Ecto neural progenitor cell (in vitro differentiated cells): Measurements from ENCODE around the gene CEACAM21.
A peak's percentile ranks its signal among the peaks of the same experiment; 100 is the strongest.
"Not testable (repeated sequence)": the region's sequence is repeated elsewhere in the genome, so short reads cannot be mapped to it uniquely, and the experiment has no call there.

Experiments
- DNase-seq: peaks from one replicate; pipeline ENCODE4 v3.0.0-alpha.2; 2018; ENCODE audit warnings: low spot score

CEACAM21 gene

DNA sequence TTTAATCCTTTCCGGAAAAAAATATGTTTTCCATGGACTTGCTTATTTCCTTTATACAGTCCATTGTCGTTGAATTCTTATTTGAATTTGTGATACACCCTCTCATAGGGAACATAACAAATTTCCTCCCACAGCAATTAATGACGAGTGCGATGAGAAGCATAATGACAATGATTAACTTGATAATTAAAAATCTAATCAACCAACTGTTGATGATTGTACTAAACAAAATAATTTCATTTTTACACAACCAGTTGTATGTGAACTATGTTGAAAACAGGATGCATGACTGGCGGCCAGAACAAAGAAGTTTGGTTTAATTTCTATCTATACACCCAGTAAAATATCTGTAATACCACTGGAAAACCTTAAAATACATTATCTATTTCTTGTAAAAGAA, 26.1 kb upstream of the CEACAM21 start:
- no peak for DNase-seq

DNA sequence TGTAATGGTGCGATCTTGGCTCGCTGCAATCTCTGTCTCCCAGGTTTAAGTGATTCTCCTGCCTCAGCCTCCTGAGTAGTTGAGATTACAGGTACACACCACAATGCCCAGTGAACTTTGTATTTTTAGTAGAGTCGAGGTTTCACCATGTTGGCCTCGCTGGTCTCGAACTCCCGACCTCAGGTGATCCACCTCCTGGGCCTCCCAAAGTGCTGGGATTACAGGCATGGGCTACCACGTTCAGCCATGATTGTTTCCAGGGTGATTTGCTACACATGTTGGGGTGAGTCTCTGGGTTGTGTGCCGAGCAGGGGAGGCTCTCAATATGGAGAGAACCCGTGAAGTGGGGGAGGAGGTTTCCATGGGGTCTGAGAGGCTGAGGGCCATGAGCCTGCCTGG, 24.8 kb upstream of the CEACAM21 start:
- DNase-seq = no peak

DNA sequence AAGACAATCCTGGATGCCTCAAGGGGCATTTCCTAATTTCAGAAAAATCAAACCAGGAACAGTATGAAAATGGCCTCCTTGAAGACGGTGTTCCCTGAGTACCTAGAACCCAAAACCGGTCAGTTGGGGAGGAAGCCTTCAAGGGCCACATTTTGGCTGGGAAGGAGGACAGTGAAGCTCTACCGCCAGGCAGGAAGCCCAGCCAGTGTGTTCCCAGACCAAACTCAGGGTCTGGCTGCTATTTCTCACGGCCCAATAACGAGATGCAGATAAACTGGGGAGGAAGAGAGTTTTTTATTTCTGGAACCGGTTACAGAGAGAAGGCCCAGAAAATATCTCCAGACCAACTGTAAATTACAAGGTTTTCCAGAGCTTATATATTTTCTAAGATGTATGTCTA, 24.3 kb upstream of the CEACAM21 start:
- no peak for DNase-seq

DNA sequence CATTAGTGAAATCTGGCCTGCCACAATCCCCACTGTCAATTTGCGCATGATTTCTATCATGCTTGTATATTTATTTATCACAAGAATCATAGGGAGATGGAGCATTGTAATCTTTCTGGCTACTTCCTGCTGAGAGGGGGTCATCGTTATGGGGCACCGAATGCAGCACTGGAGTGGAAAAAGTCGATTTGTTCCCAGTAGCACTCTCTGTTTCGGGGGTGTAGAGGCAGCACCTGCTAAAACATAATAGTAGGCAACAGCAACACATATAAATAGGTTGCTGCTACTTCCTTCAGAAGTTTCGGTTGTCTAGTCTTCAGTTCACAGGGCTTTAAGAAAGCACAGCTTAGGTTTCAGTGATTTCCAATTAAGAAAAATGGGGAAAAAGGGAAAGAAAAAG, 23.4 kb upstream of the CEACAM21 start:
- no peak for DNase-seq

DNA sequence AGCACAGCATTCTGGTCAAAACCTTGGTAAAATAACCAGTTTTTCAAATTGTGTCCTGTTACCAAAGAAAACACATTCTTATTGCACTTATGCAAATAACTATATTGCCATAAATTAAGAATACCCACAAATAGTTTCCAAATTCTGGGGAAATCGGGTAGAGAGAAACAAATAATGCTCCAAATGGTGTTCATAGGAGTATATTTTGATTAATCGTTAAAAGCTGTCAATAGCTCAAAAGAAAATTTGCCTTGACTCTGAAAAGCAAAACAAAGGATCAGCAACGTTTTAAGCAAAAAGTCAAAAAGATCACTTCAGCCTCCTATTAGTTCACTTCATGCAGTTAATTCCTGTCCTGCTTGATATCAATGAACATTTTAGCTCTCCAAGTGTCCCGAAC, 22.2 kb upstream of the CEACAM21 start:
- DNase-seq = no peak

DNA sequence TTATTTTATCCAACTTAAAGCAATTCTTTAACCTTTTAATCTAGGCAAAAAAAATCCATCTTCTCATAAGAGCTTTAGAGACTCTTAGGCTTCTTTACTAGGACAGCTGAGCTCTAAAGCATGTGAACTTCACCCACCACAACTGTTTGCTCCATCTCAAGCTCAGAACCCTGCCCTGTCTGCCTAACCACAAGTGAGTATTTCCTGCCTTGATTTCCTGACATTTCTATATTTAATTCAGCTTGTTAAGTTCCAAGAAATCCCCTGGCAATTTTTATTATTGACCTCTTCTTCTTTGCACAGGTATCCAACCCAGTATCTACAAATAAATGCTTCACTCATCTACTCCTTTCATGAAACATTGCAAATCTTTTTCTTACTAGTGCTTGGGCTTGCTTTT, 21.1 kb upstream of the CEACAM21 start:
- no peak for DNase-seq

GRCh38 chr19:41555748-41556147, 20.2 kb upstream of the CEACAM21 start:
- DNase-seq = no peak

GRCh38 chr19:41563854-41564514, 12.0 kb upstream of the CEACAM21 start:
- no peak for DNase-seq

DNA sequence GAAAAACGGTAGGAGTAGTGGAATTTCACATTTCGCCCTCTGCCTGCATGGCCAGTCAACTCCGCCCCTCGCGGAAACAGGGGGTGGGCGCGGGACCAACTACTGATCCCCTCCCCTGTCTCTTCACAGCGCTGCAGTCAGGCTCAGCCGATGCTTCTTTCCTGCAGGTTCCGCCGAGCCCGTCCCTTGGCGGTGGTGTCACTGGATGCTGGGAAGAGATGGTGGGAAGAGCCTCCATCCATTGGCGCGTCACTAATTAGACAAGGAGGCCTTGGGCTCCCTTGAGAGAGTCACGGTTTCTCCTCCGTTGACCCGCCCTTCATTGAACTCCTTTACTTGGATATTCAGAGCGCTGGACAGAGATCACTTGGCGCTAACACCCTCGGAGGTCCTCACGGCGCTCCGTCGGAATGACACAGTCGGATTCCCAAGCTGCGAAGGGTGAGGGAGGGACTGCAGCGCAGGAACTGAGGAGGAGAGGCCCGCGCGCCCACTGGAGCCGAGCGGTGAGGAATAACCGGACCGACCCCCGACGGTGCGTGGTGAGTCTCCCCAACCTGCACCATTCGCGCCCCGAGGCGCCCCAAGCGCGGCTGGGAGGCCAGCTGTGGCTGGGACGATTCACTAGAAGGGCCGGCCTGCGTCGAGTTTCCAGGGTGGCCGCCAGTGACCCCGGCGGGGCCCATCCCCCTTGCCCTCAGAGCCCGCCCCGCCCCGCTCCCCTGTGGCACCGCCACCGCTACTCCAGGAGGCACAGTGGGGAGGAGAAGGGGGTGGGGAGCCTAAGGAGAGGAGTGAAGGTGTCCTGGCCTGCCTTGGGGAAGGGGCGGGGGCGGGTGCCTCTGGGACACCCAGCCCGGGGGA, 11.2 kb upstream of the CEACAM21 start:
- peak; percentile 71 for DNase-seq

- DNase-seq = no peak
Observed at GRCh38 chr19:41565379-41565720, 10.6 kb upstream of the CEACAM21 start.

DNA sequence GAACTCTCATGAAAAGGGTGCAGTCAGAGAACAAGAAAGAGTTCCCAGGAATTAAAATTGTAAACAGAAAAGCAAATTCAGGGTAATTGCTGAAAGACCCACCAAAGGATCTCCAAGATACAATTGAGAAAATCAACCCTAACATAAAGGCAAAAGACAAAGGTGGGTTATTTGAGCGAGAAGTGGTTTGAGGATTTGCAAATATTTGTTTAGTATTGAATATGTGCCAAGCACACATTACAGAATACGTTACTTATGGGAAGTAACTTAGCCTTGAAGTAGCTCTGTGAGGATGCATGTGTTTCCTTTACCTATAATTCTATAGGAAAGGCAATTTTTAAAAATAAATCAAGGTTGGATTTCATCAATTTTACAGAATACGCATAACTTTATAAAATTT, 10.0 kb upstream of the CEACAM21 start:
- no peak for DNase-seq

DNA sequence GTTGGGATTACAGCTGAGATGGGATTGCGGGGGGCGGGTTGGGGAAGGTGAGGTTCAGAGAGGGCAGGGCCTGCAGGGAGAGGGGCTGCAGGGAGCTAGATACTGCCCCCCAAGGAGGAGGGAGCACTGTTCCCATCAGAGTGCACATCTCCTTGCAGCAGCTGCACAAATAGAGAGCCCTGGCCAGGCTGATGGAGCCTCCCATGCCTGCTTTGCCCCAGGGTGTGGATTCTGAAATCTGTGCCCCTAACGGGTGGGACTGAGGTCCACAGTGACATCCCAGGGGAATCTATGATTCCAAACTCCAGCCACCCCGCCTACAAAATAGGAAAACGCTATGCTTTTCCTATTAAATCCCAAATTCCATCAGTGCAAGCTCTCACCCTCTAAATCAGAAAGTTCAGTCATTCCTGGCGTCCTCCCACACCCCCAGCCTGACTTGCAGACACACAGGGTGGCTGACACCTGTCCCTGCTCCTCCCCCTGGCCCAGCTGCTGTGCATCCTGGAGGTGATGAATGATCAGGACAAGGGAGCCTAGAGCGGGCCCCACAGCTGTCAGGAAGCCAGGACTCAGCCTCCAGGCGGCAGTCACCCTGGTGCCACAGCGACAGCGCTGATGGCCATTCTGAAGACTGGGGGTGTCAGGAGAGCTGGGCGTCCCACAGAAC, 6.3 kb upstream of the CEACAM21 start:
- peak; percentile 37 for DNase-seq

- no peak for DNase-seq
Observed at GRCh38 chr19:41570179-41570578, 5.8 kb upstream of the CEACAM21 start.

DNA sequence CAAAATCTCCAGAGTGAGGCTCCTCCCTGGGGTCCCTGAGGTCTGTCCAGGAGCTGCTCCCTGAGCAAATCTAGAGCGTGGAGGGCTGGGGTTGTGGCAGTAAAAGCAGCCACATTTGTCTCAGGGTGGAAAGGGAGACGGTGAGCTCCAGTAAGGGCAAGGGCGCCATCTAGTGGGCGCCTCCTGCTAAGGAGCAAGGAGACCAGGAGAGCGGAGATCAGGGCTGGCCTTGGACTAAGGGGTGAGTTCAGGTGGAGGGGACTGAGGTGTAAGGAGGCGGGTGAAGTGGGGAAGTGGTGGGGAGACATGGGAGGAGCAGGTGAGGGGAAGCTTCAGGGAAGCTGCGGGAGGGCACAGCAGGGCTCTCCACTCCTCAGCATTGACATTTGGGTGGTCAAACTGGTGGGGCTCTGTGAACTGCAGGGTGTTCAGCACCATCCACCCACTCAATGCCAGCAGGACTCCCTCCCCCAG, 5.3 kb upstream of the CEACAM21 start:
- DNase-seq = peak; percentile 85

- DNase-seq = no peak
Observed at GRCh38 chr19:41577144-41577830, 1.3 kb downstream of the CEACAM21 start.

DNA sequence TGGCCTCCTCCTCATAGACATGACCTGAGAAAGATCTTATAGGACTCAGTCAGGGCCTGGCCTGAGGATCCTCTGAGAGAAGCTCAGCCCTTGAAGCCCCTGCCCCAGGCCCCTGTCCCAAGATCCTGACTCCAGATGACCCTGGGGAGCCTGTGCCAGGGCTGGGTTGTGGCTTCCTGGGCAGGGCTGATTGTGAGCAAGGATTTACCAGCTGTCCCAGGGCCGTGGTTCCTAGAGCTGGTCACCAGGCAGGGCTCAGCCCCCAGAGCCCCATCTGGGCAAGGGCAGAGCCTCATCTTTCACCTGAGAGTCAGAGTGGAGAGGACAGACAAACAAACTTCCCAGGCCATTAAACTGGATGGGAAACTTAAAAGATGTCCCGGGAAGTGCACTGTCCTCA, 1.9 kb downstream of the CEACAM21 start:
- DNase-seq = no peak

DNA sequence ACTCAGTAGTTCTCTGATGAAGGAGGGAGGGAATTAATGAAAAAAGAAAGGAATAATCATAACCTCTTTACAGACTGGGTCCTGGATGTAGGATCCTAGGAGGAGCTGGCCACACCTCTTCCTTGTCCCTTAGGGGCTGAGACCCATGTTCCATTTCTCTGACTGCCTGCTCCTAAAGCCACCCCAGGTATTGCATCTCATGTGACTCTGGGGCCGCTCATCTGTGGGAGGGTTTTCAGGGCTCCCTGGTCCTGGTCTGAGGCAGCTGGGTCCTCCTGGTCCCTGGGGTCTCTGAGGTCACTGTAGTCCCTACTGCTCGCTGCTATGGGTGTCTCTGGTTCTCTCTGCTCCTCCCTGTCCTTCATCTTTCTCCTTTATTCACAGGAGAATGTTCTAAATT, 2.9 kb downstream of the CEACAM21 start:
- no peak for DNase-seq

DNA sequence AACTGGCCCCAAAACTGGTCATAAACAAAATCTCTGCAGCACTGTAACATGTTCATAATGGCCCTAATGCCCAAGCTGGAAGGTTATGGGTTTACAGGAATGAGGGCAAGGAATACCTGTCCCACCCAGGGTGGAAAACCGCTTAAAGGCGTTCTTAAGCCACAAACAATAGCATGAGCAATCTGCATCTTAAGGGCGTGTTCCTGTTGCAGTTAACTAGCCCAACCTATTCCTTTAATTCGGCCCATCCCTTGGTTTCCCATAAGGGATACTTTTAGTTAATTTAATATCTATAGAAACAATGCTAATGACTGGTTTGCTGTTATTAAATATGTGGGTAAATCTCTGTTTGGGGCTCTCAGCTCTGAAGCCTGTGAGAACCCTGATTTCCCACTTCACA, 5.1 kb downstream of the CEACAM21 start:
- DNase-seq = not testable (repeated sequence)

- DNase-seq = not testable (repeated sequence)
Observed at GRCh38 chr19:41582577-41583182, 6.7 kb downstream of the CEACAM21 start.

GRCh38 chr19:41584260-41584810, 8.4 kb downstream of the CEACAM21 start:
- no peak for DNase-seq

- DNase-seq = no peak
Observed at GRCh38 chr19:41584931-41585330, 9.0 kb downstream of the CEACAM21 start.

DNA sequence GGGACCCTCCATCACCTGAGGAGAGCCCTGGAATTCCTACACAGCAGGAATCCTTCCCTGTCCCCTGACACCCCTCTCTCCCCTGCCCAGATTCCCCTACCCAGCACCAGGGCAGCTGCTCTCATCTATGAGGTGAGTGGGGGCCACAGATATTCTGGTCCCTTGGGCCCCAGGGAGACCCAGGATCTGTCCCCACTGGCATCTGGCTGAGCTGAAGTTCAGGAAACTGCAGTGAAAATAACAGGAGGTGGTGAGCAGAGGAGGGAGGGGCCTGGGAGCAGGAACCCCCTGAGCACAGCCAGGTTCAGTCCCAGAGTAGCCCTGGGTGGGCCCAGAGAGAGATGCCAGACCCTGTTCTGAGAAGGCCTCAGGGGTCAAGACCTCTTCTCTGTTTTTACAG, 10.1 kb downstream of the CEACAM21 start:
- no peak for DNase-seq
